Stimulated activated naive CD4-positive, alpha-beta T cell treated with Interleukin-2 at 50 U/mL for 16 hours (primary cell): ENCODE data around the gene ZNF223.

Experiments used
- DNase-seq: peaks from one replicate; lab custom pipeline; 2025; lab: John Stamatoyannopoulos, UW

ZNF223 gene

GRCh38 chr19:44051650-44052402 is at the start of gene ZNF223:
Gene ZNF223 (plus strand): TSS chr19:44052036. CDS start chr19:44055177, 3,141 bp downstream.
- peak; percentile 65 for DNase-seq

- DNase-seq: no peak
Measured at GRCh38 chr19:44002212-44002565, 49.6 kb upstream of the ZNF223 start.

GRCh38 chr19:44002566-44003460 is 49.0 kb upstream of the ZNF223 start, which contains the start of gene ZNF230:
Gene ZNF230 (plus strand): TSS chr19:44002957. CDS start chr19:44007079, 4,122 bp downstream.
- peak; percentile 79 for DNase-seq

GRCh38 chr19:44003461-44004009 is 48.3 kb upstream of the ZNF223 start:
- DNase-seq: no peak

GRCh38 chr19:44005973-44006372 is 45.9 kb upstream of the ZNF223 start:
- no peak for DNase-seq

- DNase-seq: no peak
Measured at GRCh38 chr19:44007473-44007872, 44.4 kb upstream of the ZNF223 start.

GRCh38 chr19:44010468-44010867 is 41.4 kb upstream of the ZNF223 start:
- no peak for DNase-seq

GRCh38 chr19:44019498-44019897 is 32.3 kb upstream of the ZNF223 start:
- no peak for DNase-seq

- DNase-seq: no peak
Measured at GRCh38 chr19:44021221-44021620, 30.6 kb upstream of the ZNF223 start.

- no peak for DNase-seq
Measured at GRCh38 chr19:44024900-44025216, 27.0 kb upstream of the ZNF223 start.

GRCh38 chr19:44025217-44025936 is 26.5 kb upstream of the ZNF223 start, which contains the start of gene ZNF222:
Gene ZNF222 (plus strand): TSS chr19:44025379. CDS start chr19:44025437, 58 bp downstream.
- DNase-seq: peak; percentile 78

- no peak for DNase-seq
Measured at GRCh38 chr19:44026622-44027021, 25.2 kb upstream of the ZNF223 start.

- DNase-seq: no peak
Measured at GRCh38 chr19:44032001-44032610, 19.7 kb upstream of the ZNF223 start.

GRCh38 chr19:44042147-44042546 is 9.7 kb upstream of the ZNF223 start:
- DNase-seq: no peak

- peak; percentile 0 for DNase-seq
Measured at GRCh38 chr19:44050740-44051649, 841 bp upstream of the ZNF223 start.

- no peak for DNase-seq
Measured at GRCh38 chr19:44055870-44056269, 4.0 kb downstream of the ZNF223 start.

- no peak for DNase-seq
Measured at GRCh38 chr19:44059229-44059628, 7.4 kb downstream of the ZNF223 start.

- no peak for DNase-seq
Measured at GRCh38 chr19:44061038-44061437, 9.2 kb downstream of the ZNF223 start.

- DNase-seq: no peak
Measured at GRCh38 chr19:44066305-44066704, 14.5 kb downstream of the ZNF223 start.

- no peak for DNase-seq
Measured at GRCh38 chr19:44069415-44069814, 17.6 kb downstream of the ZNF223 start.
